ENCODE results near the gene PHOSPHO2. TPM values are rescaled to one million over a fixed set of nuclear protein-coding genes. Genes with fewer than 3 reads are reported as not detected.

PHOSPHO2 gene
- total RNA-seq, 6 experiments from 2014 or later: 1.8 to 5.6 (median 2.8) TPM

- Histone ChIP-seq H3K9me3 (no peaks in the 10 kb centered on the region), H3K4me1 (no peaks in the 10 kb centered on the region), H3K27ac (no peak overlapping the region), H3K36me3 (no peaks in the 10 kb centered on the region), H3K27me3 (no peaks in the 10 kb centered on the region), H3K4me3 (no peak overlapping the region)
- ATAC-seq (no peak), DNase-seq (no peak)
- 61% methylated on average over 3 of the region's 3 CpGs for WGBS (ENCODE audit: insufficient coverage, low coverage, low lambda C conversion rate, missing lambda C conversion rate)
- TF ChIP-seq, protein P1, sequence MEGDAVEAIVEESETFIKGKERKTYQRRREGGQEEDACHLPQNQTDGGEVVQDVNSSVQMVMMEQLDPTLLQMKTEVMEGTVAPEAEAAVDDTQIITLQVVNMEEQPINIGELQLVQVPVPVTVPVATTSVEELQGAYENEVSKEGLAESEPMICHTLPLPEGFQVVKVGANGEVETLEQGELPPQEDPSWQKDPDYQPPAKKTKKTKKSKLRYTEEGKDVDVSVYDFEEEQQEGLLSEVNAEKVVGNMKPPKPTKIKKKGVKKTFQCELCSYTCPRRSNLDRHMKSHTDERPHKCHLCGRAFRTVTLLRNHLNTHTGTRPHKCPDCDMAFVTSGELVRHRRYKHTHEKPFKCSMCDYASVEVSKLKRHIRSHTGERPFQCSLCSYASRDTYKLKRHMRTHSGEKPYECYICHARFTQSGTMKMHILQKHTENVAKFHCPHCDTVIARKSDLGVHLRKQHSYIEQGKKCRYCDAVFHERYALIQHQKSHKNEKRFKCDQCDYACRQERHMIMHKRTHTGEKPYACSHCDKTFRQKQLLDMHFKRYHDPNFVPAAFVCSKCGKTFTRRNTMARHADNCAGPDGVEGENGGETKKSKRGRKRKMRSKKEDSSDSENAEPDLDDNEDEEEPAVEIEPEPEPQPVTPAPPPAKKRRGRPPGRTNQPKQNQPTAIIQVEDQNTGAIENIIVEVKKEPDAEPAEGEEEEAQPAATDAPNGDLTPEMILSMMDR (IDR thresholded peaks at IDR 0.05): no peak
- no peak for TF ChIP-seq POLR2A (IDR thresholded peaks at IDR 0.05)
- intact Hi-C loops (cut with DNase I): no loop called here
Observed at GRCh38 chr2:169656164-169656563, 38.1 kb upstream of the PHOSPHO2 start.

DNA sequence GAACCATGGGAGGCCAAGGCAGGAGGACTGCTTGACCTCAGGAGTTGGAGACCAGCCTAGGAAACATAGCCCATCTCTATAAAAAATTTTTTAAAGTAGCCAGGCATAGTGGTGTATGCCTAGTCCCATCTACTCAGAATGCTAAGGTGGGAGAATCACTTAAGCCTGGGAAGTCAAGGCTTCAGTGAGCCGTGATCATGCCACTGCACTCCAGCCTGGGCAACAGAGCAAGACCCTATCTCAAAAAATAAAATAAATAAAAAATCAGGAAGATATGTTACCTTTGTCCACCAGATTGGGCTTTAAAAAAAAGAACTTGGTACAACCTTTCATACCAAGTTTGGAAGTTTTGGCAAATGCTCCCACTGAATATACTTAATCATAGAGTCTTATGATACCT is 35.4 kb upstream of the PHOSPHO2 start:
- DNase-seq (no peak), ATAC-seq (no peak)
- TF ChIP-seq POLR2A (IDR thresholded peaks at IDR 0.05): no peak
- TF ChIP-seq, protein P1 (IDR thresholded peaks at IDR 0.05): no peak
- intact Hi-C loops (cut with DNase I): no loop called here
- H3K27me3 ChIP-seq: no peaks in the 10 kb centered on the region
- no peaks in the 10 kb centered on the region for H3K4me1 ChIP-seq
- H3K4me3 ChIP-seq: no peak overlapping the region
- H3K36me3 ChIP-seq: no peaks in the 10 kb centered on the region
- no peaks in the 10 kb centered on the region for H3K9me3 ChIP-seq
- WGBS (ENCODE audit: insufficient coverage, low coverage, low lambda C conversion rate, missing lambda C conversion rate): 75% methylated on average over 1 of the region's 1 CpG
- H3K27ac ChIP-seq: no peak overlapping the region

- TF ChIP-seq, protein P1 (IDR thresholded peaks at IDR 0.05): no peak
- TF ChIP-seq POLR2A (IDR thresholded peaks at IDR 0.05): no peak
- no peak for DNase-seq
- Histone ChIP-seq H3K4me1 (no peaks in the 10 kb centered on the region), H3K27ac (no peak overlapping the region), H3K27me3 (no peaks in the 10 kb centered on the region), H3K4me3 (no peak overlapping the region), H3K36me3 (no peaks in the 10 kb centered on the region), H3K9me3 (no peaks in the 10 kb centered on the region)
- ATAC-seq: no peak
- intact Hi-C loops (cut with DNase I): no loop called here
- 80% methylated on average over 1 of the region's 1 CpG for WGBS (ENCODE audit: insufficient coverage, low coverage, low lambda C conversion rate, missing lambda C conversion rate)
Observed at GRCh38 chr2:169659320-169659719, 34.9 kb upstream of the PHOSPHO2 start.

DNA sequence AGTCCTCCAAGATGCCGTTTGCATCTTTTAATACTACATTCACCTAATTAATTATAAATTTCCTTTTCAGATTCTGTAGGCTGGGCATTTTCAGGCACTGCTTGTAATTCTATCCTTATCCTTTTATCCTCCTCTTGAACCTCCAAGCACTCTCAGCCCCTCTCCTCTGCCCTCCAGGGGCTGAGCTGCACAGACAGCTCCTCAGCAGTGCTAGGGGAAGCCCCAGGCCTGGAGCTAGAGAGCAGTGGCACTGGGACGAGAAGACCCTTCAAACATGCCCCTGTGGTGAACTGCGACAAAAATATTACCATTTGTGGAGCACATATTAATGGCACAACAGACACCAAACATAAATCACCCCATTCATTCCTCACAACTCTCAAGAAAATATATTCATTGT is 33.0 kb upstream of the PHOSPHO2 start:
- no peak overlapping the region for H3K27ac ChIP-seq
- no peak overlapping the region for H3K4me3 ChIP-seq
- 67% methylated on average over 3 of the region's 3 CpGs for WGBS (ENCODE audit: insufficient coverage, low coverage, low lambda C conversion rate, missing lambda C conversion rate)
- H3K36me3 ChIP-seq: no peaks in the 10 kb centered on the region
- ATAC-seq (no peak), DNase-seq (no peak)
- no peaks in the 10 kb centered on the region for H3K4me1 ChIP-seq
- intact Hi-C loops (cut with DNase I): no loop called here
- H3K27me3 ChIP-seq: no peaks in the 10 kb centered on the region
- H3K9me3 ChIP-seq: no peaks in the 10 kb centered on the region
- no peak for TF ChIP-seq POLR2A (IDR thresholded peaks at IDR 0.05)
- TF ChIP-seq, protein P1 (IDR thresholded peaks at IDR 0.05): no peak

DNA sequence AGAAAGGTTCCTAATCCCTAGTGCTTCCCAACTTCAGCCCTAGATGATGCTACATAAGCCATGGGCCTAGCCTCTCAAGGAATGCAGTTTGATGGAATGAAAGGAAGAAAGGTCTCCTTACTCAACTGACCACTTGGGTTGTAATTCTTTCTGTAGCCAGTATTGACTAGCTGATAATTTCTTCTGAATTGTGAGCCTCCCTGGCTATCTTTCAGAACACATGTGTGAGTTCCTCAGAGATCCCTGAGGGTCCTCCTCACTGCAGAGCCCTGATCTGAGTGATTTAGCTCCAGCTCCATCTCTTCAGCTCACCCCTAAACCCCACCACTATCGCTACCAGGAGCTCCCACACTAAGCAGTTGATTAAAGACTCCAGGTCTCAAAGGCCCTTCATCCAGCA is 31.5 kb upstream of the PHOSPHO2 start:
- intact Hi-C loops (cut with DNase I): no loop called here
- no CpG with 5 or more reads among the region's 1 CpG for WGBS (ENCODE audit: insufficient coverage, low coverage, low lambda C conversion rate, missing lambda C conversion rate)

More for the DNA sequence above, 31.5 kb upstream of the PHOSPHO2 start:
- TF ChIP-seq POLR2A (IDR thresholded peaks at IDR 0.05): no peak
- TF ChIP-seq, protein P1 (IDR thresholded peaks at IDR 0.05): no peak
- Histone ChIP-seq H3K36me3 (no peaks in the 10 kb centered on the region), H3K27me3 (no peaks in the 10 kb centered on the region), H3K4me1 (no peaks in the 10 kb centered on the region), H3K9me3 (no peaks in the 10 kb centered on the region), H3K4me3 (no peak overlapping the region), H3K27ac (no peak overlapping the region)
- ATAC-seq (no peak), DNase-seq (no peak)

Data from right lobe of liver (tissue), 6 donors.